Measurements from ENCODE around the gene MATN3.
"Not testable (repeated sequence)": the region's sequence is repeated elsewhere in the genome, so short reads cannot be mapped to it uniquely, and the experiment has no call there.

The MATN3 gene, protein sequence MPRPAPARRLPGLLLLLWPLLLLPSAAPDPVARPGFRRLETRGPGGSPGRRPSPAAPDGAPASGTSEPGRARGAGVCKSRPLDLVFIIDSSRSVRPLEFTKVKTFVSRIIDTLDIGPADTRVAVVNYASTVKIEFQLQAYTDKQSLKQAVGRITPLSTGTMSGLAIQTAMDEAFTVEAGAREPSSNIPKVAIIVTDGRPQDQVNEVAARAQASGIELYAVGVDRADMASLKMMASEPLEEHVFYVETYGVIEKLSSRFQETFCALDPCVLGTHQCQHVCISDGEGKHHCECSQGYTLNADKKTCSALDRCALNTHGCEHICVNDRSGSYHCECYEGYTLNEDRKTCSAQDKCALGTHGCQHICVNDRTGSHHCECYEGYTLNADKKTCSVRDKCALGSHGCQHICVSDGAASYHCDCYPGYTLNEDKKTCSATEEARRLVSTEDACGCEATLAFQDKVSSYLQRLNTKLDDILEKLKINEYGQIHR

DNA sequence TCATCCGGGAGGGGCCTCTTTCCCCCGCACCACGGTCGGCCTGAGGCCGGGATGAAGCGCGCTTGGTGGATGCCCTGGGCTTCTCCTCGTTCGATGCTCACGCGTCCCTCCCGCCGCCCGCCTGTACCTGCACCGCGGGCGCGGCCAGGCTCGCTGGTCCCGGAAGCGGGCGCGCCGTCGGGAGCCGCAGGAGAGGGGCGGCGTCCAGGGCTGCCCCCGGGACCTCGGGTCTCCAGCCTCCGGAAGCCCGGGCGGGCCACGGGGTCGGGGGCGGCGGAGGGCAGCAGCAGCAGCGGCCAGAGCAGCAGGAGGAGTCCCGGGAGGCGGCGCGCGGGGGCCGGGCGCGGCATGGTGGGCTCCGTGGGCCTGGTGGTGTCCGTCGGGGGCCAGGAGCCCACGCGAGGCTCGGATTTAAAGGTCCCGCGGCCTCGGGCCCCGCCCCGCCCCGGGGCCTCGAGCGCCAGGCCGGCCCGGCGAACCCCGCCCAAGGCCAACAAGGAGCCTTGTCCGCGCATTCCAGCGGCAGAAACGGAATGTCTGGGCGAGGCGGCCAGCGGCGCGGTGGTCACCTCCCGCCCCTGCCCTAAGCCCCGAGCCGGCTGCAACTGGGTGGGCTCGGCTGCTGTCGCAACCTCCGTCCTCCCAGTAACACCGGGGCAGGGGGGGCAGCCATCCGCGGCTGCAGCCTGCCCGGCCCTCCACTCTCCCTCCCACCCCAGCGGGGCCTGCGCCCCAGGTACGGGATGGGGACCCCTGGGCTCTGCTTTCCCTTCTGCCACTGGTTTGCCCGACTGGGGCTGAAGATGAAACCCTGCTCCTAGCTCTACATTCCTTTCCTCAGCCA, at the start of gene MATN3:
Gene MATN3 (minus strand): TSS at position 387 of the 844 bp plus-strand sequence. CDS start 37 bp downstream, at position 350.
- in situ Hi-C loops (cut with MboI; ENCODE audit: low sequenced_read_pairs) = no loop called here

DNA sequence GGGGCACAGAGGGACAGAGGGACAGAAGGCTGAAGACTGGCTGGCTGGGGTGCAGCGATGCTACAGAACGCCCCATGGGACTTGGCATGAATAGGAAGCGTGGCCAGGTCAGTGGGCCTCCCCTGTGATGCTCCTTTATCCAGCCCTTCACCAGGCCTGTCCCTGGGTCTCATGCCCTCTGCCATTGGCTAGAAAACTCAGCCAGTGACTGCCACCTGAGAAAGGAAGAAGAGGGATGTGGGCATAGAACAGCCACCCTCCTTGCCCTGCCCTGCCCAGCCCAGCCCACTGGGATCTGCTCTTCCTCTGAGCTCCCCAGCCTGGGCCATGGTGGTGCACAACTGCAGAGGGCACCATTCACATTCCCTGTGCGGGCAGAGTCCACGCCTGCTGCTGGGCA, 49.5 kb upstream of the MATN3 start:
- in situ Hi-C loops (cut with MboI; ENCODE audit: low sequenced_read_pairs) = no loop called here

DNA sequence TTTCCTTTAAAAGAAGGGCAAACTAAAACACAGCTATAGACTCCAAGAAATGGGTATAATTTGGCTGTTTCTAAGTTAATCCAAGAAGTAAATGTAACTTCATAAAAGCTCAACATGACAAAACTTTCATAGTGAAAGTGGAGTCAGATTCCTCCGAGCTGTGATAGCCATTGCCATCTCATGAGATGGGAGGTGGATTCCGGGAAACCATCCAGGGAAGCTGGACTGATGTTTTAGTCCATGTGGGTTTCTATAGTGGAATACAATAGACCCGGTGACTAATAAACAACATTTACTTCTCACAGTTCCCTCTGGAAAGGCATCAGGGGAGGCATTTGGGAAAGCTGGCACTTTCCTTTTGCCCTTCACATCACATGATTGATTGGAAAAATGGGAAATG, 49.0 kb upstream of the MATN3 start:
- in situ Hi-C loops (cut with MboI; ENCODE audit: low sequenced_read_pairs) = no loop called here

DNA sequence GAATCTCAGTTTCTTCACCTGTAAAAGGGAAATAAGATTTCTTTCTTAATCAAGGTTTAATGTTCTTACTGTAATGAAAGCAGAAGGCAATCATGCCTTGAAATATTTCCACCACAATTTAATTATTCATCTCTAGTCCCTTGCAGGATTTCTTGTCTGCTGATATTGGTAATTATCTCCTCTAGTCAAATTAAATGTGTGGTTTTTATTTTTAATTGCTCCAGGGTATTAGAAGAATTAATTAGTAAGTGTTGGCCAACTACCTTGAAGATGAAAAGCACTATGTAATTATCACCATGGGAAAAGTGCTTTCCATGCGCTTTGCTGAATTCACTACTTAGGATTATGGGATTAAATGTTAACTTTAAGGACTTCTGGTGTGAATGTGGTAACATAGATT, 47.6 kb upstream of the MATN3 start:
- in situ Hi-C loops (cut with MboI; ENCODE audit: low sequenced_read_pairs) = no loop called here

DNA sequence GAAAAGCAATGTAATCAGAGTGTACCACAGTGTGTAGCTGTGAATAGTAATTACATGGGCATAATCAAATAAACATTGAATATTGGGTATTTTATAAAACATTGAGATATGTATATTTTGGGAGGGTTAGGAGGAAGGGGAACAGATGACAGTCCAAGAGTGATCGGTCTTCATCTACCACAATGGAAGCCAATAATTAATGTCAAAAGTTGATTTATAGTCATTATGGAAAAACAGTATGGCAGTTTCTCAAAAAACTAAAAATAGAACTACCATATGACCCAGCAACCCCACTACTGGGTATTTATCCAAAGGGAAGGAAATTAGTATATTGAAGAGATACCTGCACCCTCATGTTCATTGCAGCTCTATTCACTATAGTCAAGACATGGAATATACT, 44.8 kb upstream of the MATN3 start:
- in situ Hi-C loops (cut with MboI; ENCODE audit: low sequenced_read_pairs) = no loop called here

DNA sequence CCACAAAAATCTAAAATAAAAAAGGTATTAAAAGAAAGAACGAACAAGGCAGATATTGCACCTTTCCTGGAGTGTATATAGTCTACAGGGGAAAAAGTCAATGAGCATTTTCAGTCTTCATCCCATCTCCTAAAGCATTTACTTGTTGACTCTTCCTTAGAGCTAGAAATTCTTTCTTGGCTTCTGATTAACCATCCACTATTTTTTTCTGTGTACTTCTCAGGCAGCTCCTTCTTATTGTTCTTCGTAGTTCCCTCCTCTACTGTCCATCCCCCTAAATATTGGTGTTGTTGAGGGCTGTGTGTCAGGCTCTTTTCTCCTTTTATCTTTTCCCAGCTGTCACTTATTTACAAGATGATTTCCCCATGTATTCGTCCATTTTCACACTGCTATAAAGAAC, 42.5 kb upstream of the MATN3 start:
- in situ Hi-C loops (cut with MboI; ENCODE audit: low sequenced_read_pairs) = no loop called here

DNA sequence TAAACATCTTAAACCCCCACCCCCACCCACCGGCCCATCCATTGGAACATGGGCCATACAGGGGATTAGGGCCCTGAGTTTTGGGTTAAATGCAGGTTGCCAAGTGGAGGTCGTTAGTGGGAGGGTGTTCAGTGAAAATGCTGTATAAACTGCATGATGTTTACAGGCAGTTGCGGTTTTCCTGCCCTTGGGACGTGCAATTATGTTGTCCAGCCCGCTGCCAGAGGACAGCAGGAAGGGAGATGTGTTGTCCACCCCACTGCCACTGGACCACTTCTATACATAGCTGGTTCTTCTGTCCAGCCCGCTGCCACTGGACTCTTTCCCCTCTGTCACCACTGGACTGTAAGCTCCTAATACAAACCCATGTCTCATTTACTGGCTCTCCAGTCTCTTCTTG, 41.7 kb upstream of the MATN3 start:
- in situ Hi-C loops (cut with MboI; ENCODE audit: low sequenced_read_pairs) = no loop called here

DNA sequence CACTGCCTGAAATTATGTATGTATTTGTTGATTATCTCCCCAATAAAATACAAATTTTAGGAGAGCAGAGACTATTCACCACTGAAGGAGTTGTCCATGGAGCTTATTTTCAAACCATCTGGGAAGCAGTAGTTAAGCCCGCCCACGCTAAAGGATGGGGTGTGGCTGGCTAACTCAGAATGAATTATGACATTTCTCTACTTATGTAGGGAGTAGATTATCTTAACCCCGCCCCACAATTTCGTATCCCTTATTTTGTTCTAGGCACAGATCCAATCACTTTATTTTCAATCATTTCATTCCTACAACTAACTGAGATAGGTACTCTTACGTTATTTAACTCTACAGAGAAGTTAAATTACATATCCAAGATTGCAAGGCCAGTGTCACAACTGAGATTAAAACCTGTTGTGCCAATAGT, 40.4 kb upstream of the MATN3 start:
- in situ Hi-C loops (cut with MboI; ENCODE audit: low sequenced_read_pairs) = no loop called here

DNA sequence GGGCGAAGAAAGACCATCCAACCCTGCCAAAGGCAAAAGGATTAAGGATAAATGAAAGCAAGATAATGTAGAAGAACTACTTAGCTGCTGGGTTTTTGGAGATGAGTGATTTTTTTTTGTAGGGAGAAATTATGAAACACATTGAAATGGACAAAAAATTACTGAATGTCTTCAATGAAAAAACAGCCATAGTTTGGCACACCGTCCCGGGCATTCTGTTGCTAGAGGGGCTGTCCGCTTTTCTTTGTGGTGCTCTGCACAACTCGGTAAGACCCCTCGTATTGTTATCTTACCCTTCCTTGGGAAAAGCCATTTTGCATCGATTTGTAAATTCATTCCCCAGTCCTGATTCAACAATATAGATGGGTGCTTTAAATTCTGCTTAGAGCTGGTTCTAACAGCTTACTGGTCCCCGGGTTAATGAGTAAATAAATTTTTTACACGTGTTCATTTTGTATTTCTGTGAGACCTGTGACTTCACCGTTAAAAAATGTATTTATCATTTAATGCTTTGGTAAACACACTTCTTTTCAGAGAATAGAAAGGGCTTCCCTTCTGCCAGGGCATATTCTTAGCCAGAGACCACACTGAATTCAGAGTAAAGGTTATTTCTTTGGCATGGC, 39.9 kb upstream of the MATN3 start:
- in situ Hi-C loops (cut with MboI; ENCODE audit: low sequenced_read_pairs) = no loop called here

DNA sequence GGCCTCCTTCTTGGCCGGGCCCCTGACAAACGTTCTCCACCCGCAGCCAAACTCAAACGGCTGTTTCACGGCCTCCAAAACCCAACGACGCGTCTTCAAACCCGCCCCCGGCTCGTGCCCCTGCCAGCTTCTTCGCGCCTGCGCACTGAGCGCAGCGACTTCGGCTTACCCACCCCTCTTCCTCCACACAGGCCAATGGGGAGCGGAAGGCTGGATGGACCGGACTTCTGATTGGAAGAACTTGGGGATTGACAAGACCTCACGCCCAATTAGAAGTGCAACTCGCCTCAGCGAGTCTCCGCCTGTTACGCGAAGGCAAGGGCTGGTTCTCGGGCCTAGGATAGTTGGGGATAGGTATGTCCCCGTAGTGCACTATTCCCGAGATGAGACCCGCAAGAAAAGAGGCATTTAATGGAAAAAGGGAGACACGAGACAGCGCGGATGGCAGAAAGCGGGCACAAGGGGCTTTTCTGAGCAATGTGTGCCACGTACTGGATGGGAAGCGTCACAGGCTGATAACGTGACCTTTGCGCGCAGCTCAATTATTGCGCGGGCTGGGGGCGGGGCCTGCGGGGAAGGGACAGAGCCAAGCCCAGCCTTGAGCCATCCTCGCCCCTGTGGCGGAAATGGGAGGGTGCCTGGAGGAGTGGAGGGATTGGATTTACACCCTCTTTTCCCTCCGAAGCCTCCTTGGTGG, 39.2 kb upstream of the MATN3 start, which contains the start of gene LAPTM4A:
Gene LAPTM4A (minus strand): TSS at position 97 of the 697 bp plus-strand sequence. CDS start 108 bp downstream, outside the sequence.
- in situ Hi-C loops (cut with MboI; ENCODE audit: low sequenced_read_pairs) = no loop called here

DNA sequence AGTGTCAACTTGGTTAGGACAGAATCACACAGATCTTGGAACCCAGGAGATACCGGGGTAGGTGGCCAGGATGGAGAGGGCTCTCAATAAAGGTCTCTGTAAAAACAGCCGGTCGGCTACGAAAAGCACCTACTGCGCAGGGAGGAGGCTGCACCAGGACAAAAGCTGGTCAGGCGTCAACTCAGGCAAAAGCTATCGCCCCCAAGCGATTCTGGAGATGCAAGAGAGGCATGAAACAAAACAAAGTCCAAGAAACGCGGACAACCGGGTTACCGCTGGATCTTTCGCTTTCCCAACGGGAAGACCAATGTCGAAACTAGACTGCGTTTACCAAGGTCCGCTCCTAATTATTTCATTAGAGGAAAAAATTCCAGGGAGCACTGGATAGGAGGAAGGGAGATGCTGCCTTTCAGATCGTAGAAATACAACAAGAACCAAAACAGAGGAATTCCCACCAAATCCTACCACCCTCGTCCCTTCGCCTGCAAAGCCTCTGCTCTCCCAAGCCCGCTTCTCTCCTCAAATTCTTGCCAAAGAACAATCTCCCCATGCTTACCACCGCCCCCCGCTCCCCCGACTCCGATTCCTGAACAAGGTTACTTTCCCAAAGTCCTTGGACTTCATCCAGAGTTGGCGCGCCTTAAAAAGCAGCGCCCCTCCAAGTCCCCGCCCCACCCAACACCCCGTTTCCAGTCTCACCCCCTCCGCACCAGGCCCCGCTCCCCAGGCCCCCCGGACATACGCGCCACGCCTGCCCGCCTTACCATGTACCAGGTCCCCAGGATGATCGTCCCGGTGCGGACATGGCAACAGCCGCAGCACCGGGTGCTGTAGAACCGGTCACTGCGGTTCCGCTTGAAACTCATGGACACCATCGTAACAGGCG, 38.4 kb upstream of the MATN3 start:
- in situ Hi-C loops (cut with MboI; ENCODE audit: low sequenced_read_pairs) = no loop called here

DNA sequence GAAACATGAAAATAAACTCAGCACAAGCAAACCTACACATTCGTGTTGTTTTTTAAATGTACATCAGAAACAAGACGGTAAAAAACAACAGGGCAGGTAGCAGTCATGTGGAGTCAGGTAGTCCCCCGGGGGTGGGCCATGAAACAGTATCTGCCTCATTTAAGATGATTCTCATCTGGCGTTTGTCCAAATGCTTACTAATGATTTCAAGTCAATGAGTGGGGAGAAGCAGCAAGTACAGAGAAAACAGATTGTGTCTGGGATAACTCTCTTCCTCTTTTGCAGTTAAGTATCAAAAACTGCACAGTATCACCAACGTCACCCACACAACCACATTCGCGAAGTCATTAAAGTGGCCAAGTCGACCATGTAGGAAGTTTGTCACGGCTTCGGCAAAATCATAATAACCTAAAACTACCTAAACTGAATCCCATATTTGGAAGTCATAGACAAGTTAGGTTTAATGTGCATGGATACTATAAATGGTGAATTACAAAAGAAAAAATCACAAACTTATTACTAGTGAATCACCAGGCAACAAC, 37.7 kb upstream of the MATN3 start:
- in situ Hi-C loops (cut with MboI; ENCODE audit: low sequenced_read_pairs) = no loop called here

DNA sequence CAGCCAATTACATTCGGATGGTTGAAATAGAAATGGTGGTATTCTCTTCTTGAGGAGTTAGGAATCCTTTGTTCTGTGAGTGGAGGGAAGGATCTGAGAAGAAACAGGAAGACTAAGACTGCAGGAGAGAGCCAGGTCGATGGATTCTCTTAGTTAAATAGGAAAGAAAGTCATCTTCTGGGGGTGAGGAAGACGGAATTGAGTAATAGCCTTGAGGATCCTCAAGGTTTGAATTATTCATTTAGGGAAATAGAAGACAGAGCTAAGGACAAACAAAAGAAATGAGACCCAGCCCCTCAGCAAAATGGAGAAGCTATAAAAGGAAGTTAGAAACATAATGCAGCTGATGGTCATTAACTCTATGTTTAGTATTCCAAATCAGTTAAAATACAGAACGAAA, 37.2 kb upstream of the MATN3 start:
- in situ Hi-C loops (cut with MboI; ENCODE audit: low sequenced_read_pairs) = no loop called here

DNA sequence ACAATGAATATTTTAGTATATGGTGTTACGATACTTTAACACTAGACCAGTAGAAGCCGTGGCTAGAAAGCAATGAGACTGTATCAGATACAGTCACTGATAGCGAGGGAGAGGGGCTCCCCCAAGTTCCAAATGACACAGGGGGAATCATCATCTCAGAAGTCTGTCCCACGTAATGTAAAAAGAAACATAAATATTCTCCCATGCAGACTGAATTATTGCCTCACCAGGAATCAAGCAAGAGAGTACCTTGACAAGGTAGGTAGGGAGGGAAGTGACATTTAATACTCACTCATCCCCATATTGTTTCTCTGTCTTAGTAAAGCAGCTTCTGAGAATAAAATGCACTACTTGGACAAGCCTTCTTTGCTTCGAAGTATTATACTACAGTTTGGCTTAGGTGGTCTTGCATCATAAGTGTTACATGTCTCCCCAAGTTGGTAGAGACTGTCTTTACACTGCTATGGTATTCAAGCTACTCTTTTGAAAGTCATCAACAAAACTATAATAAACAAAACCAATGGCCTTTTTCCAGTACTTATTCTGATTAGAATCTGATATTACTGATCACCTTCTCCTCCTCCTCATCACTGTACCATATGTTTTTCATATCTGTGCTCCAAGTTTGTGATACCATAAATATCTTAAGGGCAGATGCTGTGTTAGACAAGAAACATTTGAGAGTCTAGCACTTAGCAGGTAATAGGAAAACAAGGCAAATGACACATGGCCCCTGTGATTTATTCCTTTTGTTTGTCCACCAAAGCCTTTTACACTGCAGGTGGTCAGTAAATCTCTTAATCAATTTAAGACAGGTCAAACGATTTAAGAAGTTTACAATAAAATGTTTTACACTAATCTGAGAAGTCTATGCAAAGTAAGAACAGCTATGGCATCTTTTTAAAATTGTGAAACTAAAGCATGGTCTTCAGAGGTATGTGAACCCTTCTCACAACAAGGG, 36.3 kb upstream of the MATN3 start:
- in situ Hi-C loops (cut with MboI; ENCODE audit: low sequenced_read_pairs) = no loop called here

DNA sequence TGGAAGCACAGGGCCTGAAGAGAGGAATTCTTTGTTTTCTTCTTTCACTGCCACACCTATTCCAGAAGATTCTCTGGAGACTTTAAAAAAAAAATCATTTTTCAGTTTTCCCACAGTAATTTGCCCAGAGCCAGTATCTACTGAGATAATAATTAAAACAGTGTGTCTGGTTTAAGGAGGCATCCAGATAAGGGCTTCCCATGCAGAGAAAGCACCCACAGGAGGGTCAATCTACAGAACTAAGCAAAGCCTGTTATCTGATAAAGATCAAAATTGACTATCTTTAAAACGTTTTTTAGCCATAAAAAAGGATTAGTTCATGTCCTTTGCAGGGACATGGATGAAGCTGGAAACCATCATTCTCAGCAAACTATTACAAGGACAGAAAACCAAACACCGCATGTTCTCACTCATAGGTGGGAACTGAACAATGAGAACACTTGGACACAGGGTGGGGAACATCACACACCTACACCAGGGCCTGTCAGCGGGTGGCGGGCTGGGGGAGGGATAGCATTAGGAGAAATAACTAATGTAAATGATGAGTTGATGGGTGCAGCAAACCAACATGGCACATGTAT, 33.3 kb upstream of the MATN3 start:
- in situ Hi-C loops (cut with MboI; ENCODE audit: low sequenced_read_pairs) = not testable (repeated sequence)

DNA sequence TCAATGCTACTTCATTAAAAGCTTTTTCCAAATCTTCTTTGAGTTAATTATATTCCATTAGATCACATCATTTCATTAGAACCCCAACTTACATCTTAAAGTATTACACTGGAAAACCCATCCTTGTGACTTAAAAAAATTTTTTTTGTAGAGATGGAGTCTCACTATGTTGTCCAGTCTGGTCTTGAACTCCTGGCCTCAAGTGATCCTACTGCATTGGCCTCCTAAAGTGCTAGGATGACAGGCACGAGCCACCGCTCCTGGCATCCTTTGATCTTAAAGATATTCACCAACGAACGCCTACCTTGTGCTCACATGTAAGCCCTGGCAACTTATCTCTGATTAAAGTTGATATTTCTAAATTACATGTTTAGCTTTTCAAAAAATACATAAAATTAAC, 32.3 kb upstream of the MATN3 start:
- in situ Hi-C loops (cut with MboI; ENCODE audit: low sequenced_read_pairs) = no loop called here

DNA sequence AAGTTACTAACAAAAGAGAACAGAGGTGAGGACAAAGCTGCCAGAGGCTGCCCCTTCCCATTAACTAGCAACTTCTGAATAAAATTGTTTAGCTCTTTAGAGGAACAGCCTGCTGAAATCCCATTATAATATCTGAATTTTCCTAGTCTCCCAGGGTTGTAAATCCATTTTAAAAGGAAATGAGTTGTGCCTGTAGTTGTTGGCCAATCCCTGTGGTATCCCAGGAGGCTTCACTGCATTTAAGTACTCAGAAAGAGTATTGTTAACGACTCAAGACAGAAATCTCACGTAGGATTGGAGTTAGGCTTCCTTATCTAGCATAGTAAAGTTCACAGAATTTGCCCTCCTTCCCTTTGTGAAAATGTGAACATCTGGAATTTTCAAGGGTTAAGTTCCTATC, 30.1 kb upstream of the MATN3 start:
- in situ Hi-C loops (cut with MboI; ENCODE audit: low sequenced_read_pairs) = no loop called here
